HG03469 (cell line): ENCODE measurements around the gene TEX35.
"Not testable (repeated sequence)": the region's sequence is repeated elsewhere in the genome, so short reads cannot be mapped to it uniquely, and the experiment has no call there.

Source experiments
- ATAC-seq: cut with Tn5 transposase; IDR thresholded peaks from one replicate; pipeline ENCODE4 v1.9.1; 2021; ENCODE audit warnings: mild to moderate bottlenecking, moderate library complexity, moderate number of reproducible peaks; ENCODE audit not compliant: unreplicated experiment

The TEX35 gene

DNA sequence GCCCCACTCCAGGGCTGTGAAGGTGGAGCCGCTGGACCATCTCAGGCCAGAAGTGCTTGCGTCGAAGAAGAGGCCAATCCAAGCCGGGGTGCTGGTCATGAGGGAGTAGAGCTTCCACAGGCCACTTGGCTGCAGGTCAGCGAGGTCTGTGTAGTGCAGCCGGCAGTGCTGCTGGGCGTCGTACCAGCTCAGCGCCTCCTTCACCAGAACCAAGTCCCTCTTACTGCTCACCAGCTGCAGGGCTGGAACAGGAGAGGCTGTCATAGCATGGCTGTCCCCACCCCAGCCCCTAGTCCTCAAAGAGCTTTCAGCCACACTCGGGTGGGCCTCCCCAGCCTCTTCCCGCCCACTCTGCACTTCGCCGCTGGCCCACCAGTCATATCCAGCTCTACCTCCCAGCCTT is 18.3 kb upstream of the TEX35 start:
- ATAC-seq = no peak

DNA sequence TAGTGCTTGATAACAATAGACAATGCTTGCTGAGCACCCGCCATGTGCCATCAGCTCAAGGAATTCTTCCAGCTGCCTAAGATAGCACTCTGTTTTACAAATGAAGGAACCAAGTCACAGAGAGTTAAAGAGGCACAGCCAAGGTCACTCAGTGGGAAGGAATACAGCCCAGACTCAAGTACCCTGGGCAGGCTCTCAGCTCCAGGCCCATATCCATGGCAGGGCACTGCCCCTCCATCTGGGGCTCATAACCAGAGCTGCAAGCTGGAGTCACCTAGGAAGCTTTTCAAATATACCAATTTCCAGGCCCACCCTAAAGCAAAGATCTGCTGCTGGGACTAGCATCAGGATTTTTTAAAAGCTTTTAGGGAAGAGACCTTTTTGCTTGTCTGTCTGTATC is 17.8 kb upstream of the TEX35 start:
- no peak for ATAC-seq

DNA sequence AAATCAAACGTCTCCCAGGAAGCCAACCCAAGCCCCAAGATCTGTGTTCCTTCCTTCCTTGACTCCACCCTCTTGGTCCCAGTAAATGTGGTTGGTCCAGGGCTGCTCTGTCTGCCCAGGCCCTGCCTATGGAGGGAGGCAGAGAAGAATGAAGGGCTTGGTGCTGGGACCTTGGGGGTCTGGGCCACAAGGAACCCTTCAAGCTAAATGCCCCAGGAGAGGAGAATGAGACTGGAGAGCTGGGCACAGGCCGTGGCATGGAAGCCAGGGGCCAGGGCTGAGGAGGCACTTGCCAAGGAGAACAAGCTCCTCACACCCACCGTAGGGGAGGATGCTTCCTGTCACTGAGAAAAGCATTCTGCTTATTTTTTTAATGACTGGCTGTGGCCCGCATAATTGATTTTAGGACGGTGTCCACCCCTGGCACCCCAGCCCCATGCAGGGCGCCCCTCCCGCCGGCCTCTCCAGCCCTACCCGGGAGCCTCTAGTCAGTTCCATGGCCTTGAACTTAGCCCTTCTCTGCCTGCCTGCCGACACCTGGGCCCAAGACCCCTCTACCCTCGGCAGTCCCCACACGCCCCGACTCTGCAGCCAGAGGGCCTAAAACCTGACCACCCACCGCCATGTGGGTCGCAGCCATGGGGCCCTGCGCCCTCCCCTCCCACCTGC is 17.0 kb upstream of the TEX35 start:
- ATAC-seq = no peak

GRCh38 chr1:178496410-178497135 is 16.3 kb upstream of the TEX35 start, which contains the start of gene CLEC20A:
Gene CLEC20A, minus strand, starts transcription at chr1:178496964. Its CDS starts 25 bp downstream, at chr1:178496939.
- ATAC-seq = no peak

- ATAC-seq = no peak
Measured at GRCh38 chr1:178497903-178498478, 14.9 kb upstream of the TEX35 start.

DNA sequence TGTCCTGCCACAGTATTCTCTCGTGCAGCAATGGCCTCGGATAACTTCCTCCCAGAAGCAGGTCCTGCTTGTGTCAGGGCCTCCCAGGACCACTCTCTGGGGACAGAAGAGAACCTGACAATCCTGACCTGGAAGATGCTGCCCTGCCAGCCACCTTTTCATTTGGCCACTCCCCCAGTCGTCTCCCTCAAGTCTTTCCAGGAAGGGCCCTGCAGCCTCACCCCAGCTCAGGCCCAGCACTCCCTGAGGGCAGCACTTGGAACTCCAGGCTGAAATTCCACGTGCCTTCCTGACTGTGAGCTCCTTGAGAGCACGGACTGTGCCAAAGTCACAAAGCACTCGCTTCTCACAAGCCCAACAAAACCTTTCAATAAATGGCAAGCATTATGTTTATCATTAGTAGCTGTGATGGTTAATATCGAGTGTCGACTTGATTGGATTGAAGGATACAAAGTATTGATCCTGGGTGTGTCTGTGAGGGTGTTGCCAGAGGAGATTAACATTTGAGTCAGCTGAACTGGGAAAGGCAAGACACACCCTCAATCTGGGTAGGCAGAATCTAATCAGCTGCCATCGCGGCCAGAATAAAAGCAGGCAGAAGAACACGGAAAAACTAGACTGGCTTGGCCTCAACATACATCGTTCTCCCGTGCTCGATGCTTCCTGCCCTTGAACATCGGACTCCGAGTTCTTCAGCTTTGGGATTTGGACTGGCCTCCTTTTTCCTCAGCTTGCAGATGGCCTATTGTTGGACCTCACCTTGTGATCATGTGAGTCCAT is 13.8 kb upstream of the TEX35 start:
- no peak for ATAC-seq

DNA sequence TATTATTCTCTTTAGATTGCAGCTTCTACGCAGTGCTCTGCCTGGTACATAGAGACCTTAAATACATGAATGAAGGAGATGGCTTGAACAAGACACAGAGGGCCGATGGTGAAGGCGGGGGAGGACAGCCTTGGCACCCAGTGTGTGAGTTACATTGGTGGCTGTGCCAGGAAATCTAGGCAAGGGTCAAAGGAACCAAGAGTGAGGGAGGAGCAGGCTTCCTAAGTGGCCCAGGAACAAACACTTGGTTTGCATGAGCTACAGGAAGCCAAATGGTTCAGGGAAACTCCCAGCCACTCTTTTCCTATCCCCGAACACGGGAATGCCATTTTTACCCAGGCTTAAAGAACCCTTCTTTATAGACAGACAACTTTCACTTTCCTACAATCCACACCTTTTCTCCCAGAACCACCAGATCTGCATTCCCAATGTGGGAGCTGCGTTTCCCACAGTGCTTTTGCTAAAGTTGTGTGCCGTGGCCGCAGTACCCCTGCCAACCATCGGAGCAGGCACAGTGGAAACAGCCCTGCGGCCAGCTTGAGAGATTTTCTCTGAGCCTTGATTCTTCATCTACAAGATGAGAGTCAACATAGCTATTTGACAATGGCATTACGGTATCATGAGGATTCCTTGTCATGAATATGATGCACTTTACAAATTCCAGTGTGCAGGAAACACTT is 12.7 kb upstream of the TEX35 start:
- no peak for ATAC-seq

- no peak for ATAC-seq
Measured at GRCh38 chr1:178500936-178501554, 11.9 kb upstream of the TEX35 start.

GRCh38 chr1:178501705-178502329 is 11.1 kb upstream of the TEX35 start:
- ATAC-seq = peak; percentile 83

- ATAC-seq = no peak
Measured at GRCh38 chr1:178502330-178502714, 10.6 kb upstream of the TEX35 start.

GRCh38 chr1:178502856-178503255 is 10.1 kb upstream of the TEX35 start:
- no peak for ATAC-seq

DNA sequence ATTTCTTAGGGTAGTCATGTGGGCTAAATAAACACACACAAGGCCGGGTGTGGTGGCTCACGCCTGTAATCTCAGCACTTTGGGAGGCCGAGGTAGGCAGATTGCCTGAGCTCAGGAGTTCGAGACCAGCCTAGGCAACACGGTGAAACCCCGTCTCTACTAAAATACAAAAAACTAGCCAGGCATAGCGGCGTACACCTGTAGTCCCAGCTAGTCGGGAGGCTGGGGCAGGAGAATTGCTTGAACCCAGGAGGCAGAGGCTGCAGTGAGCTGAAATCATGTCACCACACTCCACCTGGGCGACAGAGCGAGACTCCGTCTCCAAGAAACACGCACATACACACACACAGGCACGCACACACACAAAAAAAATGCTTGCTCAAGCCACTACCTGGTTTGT is 9.6 kb upstream of the TEX35 start:
- not testable (repeated sequence) for ATAC-seq

DNA sequence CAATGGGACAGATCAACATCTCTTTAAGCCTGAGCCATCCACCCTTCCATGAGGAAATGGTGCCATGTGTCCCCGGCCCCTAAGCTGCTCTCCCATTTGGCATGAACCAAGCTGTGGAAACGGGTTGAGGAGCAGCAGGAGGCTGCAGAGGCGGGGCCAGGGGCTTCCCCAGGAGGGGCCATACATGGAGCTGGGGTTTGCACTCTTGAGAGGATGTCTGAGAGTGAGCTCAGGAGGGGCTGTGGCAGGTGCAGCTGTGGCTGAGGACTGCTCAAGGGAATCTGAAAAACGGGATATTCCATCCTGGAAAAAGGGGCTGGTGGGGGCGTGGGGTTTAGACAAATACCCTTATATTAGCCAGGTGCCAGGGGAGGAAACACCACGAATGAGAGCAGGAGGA is 9.1 kb upstream of the TEX35 start:
- ATAC-seq = no peak

DNA sequence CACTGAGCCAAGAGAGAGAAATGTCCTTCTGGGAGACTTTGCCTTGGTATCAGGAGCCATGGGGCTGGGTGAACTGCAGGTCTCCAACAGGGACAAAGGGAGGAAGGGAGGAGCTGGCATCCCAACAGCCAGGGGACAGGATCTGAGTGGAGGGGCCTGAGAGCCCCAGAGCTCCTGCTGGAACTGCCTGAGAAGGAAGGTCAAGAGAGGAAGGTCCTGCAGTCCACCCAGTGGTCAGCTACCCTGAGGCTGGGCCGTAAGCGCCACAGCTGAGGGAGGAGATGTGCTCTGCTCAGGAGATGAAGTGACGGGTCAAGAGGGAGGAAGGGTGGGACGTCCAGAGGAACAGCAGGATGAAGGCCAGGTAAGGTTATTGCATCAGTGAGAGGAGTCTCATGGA is 8.6 kb upstream of the TEX35 start:
- no peak for ATAC-seq

DNA sequence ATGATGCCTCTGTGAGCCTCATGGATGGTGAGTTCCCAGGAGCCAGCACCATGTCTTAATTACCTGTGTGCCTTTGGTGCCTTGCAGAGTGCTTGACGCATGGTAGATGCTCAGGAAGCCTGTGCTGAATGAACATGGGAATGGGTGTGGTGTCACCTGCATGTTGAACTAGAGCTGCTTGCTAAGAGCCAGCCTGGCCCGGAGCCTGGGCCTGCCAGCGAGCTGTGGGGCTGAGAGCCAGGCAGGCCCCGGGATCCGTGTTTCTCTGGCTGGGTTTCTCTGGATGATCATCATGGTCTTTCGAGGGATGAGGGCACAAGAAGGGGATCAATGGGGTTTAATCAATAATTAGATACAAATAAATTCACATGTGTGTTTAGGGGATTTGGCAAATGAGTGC is 6.7 kb upstream of the TEX35 start:
- ATAC-seq = no peak

- no peak for ATAC-seq
Measured at GRCh38 chr1:178506669-178507068, 6.2 kb upstream of the TEX35 start.

DNA sequence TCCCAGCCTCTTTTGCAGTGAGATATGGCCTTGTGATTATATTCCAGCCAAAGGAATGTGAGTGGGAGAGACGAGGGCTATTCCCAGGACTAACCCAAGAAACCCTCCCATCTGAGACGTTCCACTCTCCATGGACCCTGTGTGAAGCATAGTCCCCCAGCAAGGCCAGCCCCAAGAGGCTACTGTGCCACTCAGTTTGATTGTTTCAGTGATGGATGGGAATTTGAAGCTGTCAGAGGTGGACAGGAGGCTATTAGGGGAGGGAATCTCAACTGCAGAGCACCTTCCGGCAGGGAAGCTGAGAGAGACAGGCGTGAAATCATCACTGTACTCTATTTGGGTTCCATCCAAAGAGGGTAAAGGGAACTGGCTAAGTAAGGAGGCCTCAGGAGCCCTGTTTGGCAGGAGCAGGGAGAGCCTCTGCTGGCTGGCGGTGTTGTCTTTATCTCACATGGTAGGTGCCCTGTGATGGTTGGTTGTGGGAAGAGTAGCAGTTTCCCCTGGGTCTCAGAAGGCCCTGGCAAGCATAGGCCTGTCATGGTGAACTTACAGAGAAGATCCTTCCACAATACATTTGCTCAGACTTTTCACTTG is 3.4 kb upstream of the TEX35 start:
- no peak for ATAC-seq

- no peak for ATAC-seq
Measured at GRCh38 chr1:178510155-178510554, 2.8 kb upstream of the TEX35 start.

- ATAC-seq = no peak
Measured at GRCh38 chr1:178513278-178513983, 522 bp downstream of the TEX35 start.
